Effector memory CD8-positive, alpha-beta T cell (primary cell): ENCODE results near the gene INPP5A.
"Not testable (repeated sequence)": the region's sequence is repeated elsewhere in the genome, so short reads cannot be mapped to it uniquely, and the experiment has no call there.

Experiments used
- ATAC-seq: fragments of 150-1000 bp; cut with Tn5 transposase; replicated peaks from 2 replicates; pipeline ENCODE4 v1.10.0; 2021; ENCODE audit warnings: mild to moderate bottlenecking, moderate library complexity
- DNase-seq, 3 experiments: peaks; one replicate each; pipeline ENCODE4 v3.0.0; 2021
- H3K27ac Mint-ChIP-seq, 2 donors: one replicate each; pipeline ENCODE4 v1.8.0; 2022; ENCODE audit warnings: mild to moderate bottlenecking in 2 of 2, mixed read lengths in 2 of 2, moderate library complexity in 2 of 2
- H3K27me3 Mint-ChIP-seq, 2 donors: one replicate each; pipeline ENCODE4 v1.8.0; 2022; ENCODE audit warnings: mixed read lengths in 2 of 2
- H3K36me3 Mint-ChIP-seq: one replicate; pipeline ENCODE4 v1.8.0; 2022; ENCODE audit warnings: mild to moderate bottlenecking, moderate library complexity, mixed read lengths; ENCODE audit not compliant: insufficient read depth
- H3K4me1 Mint-ChIP-seq, 2 donors: one replicate each; pipeline ENCODE4 v1.8.0; 2022; ENCODE audit warnings: low read depth in 2 of 2, mixed read lengths in 2 of 2
- H3K4me3 Mint-ChIP-seq, 2 donors: one replicate each; pipeline ENCODE4 v1.8.0; 2022; ENCODE audit warnings: mild to moderate bottlenecking in 2 of 2, mixed read lengths in 2 of 2, moderate library complexity in 2 of 2
- H3K9me3 Mint-ChIP-seq, 2 donors: one replicate each; pipeline ENCODE4 v1.8.0; 2022; ENCODE audit warnings: mixed read lengths in 2 of 2

The INPP5A gene

DNA sequence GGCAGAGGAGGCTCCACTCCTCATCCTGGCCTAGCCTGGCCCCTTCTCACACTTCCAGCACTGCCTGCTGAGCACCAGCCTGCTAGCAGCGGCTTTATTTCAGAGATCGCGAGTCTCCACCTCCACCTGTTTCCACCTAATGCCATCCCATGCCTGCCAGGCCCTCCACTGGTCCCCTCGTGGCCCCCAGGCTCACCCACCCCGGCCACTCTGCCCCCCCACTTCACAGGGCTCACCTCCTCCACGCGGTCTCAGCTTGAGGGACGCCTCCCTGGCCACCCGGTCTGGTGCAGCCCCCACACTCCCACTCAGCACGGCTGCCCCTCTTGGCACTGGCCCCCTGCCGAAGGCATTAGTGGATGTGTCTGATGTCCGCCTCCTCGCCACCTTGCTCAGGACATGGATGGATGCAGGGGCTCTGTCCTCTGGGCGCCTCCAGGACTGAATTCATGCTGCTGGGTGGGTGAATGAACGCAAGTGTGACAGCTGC, 252.1 kb downstream of the INPP5A start:
- no peaks in the 10 kb centered on the region for H3K9me3 Mint-ChIP-seq
- ATAC-seq, result no peak
- DNase-seq, result no peak
- H3K4me1 Mint-ChIP-seq, result no peaks in the 10 kb centered on the region
- H3K36me3 Mint-ChIP-seq, result no peaks in the 10 kb centered on the region
- H3K27ac Mint-ChIP-seq, result no peak overlapping the region
- H3K27me3 Mint-ChIP-seq, result peaks cover 0 to 23% of the 10 kb centered on the region in 2 donors
- H3K4me3 Mint-ChIP-seq, result no peak overlapping the region

DNA sequence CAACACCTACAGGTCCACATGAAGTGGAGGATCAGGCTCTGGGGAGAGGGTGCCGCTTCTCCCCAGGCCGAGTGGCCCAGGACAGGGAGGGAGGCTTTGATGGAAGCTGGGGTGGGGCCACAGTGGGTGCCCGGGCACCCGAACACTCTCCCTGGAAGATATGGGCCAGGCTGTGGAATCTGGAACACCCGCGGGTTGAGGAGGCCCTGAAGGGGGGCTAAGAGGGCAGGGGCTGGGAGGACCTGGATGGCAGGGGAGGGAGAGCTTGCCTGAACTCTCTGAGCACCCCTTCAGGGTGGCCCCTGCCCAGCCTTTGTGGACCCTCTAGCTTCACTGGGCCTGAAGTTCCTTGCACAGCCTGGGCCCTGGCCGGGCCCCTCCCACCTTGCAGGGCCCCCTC, 252.9 kb downstream of the INPP5A start:
- ATAC-seq, result no peak
- H3K27me3 Mint-ChIP-seq, result peaks cover 0 to 23% of the 10 kb centered on the region in 2 donors
- no peak overlapping the region for H3K27ac Mint-ChIP-seq

DNA sequence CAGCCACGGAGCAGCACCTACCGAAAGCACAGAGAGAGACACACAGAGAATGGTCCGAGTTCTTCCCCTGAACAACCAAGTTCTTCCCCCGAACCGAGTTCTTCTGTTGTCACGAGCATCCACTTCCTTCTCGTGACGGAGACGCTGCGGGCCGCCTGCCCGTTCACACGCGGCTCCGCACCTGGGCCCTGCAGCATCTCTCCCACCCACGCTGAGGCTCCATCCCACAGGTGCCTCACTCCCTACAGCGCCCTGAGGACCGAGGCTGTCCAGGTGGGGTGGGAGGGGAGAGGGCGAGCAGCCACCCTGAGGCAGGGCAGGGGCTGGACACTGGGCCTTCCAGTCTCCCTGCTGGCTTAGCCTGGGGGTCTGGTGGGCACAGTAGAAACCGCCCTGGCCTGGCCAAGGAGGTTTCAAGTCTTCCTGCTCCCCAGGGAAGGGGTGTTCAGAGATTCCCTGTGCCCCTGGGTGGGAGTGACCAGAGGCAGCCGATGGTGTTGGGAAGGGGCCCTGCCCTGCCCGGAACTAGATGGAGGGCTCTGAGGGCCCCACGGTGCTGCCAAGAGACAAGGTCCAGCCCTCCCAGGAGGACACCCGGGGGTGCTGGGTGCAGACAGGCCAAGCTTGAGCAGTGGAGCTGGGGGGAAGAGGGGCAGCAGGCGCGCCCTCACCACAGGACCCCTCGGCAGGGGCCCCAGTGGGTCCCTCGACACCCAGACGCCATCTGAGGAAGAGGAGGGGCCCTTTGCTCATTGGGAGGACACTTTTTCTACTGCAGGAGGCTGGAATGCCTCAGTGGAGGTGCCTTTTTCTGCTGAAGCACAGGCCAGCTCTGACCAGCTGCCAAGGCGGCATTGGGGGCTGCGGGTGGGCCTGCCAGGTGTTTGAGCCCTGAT, 253.6 kb downstream of the INPP5A start:
- Mint-ChIP-seq H3K4me1 (no peaks in the 10 kb centered on the region), H3K27me3 (peaks cover 0 to 23% of the 10 kb centered on the region in 2 donors), H3K27ac (no peak overlapping the region), H3K4me3 (no peak overlapping the region), H3K9me3 (no peaks in the 10 kb centered on the region), H3K36me3 (no peaks in the 10 kb centered on the region)
- no peak for DNase-seq
- ATAC-seq, result no peak

More for the DNA sequence above, 252.9 kb downstream of the INPP5A start:
- no peak overlapping the region for H3K4me3 Mint-ChIP-seq
- DNase-seq, result no peak
- no peaks in the 10 kb centered on the region for H3K36me3 Mint-ChIP-seq
- H3K4me1 Mint-ChIP-seq, result no peaks in the 10 kb centered on the region
- no peaks in the 10 kb centered on the region for H3K9me3 Mint-ChIP-seq

DNA sequence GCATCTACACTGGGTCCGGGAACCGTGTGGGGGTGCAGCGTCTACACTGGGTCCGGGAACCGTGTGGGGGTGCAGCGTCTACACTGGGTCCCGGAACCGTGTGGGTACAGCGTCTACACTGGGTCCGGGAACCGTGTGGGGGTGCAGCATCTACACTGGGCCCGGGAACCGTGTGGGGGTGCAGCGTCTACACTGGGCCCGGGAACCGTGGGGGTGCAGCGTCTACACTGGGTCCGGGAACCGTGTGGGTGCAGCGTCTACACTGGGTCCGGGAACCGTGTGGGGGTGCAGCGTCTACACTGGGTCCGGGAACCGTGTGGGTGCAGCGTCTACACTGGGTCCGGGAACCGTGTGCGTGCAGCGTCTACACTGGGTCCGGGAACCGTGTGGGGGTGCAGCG, 254.5 kb downstream of the INPP5A start:
- not testable (repeated sequence) for H3K9me3 Mint-ChIP-seq, H3K27ac Mint-ChIP-seq, ATAC-seq, H3K4me3 Mint-ChIP-seq, H3K36me3 Mint-ChIP-seq, H3K4me1 Mint-ChIP-seq, DNase-seq
- peaks cover 0 to 23% of the 10 kb centered on the region in 2 donors for H3K27me3 Mint-ChIP-seq

DNA sequence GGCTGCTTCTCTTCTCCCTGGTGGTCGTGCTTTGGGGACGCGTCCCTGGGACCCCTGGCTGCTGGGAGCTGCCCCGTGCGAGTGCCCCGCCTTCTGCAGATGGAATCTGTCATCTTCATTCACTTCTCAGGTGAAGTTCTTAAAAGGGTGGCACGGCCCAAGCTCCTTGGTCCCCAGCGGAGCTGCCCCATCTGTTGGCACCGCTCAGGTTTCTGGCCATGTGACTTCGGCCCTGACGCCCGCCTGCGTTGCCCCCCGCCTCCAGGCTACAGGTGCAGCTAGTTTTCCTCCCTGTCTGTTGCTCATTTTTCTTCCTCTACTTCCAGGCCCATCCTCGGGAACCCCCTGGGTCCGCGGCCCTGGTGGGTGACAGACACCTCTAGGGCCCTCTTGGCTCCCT, 255.2 kb downstream of the INPP5A start:
- no peaks in the 10 kb centered on the region for H3K9me3 Mint-ChIP-seq
- H3K27me3 Mint-ChIP-seq, result peaks cover 0 to 23% of the 10 kb centered on the region in 2 donors
- ATAC-seq, result no peak
- no peaks in the 10 kb centered on the region for H3K4me1 Mint-ChIP-seq
- DNase-seq, result no peak
- H3K36me3 Mint-ChIP-seq, result no peaks in the 10 kb centered on the region
- H3K27ac Mint-ChIP-seq, result no peak overlapping the region
- H3K4me3 Mint-ChIP-seq, result no peak overlapping the region

DNA sequence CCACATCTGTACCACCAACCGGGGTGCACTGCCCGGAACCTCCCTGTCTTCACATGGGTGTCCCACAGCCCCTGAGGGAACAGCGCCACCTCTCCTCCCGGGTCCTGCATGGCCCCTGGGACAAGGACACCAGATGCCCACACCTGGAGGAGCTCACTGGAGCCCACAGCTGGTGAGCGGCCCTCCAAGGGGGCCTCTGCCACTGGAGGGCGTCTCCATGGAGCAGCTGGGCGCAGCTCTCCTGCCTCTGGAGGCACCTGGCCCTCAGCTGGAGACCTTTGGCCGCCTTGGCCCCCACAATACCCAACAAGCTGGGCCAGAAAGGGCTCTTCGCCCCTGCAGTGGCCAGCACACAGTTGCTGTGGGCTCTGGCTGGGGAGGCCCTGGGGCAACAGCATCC, 255.6 kb downstream of the INPP5A start:
- no peak for DNase-seq
- H3K36me3 Mint-ChIP-seq, result no peaks in the 10 kb centered on the region
- H3K9me3 Mint-ChIP-seq, result no peaks in the 10 kb centered on the region
- ATAC-seq, result no peak
- peaks cover 0 to 23% of the 10 kb centered on the region in 2 donors for H3K27me3 Mint-ChIP-seq
- H3K27ac Mint-ChIP-seq, result no peak overlapping the region
- H3K4me1 Mint-ChIP-seq, result no peaks in the 10 kb centered on the region
- H3K4me3 Mint-ChIP-seq, result no peak overlapping the region

DNA sequence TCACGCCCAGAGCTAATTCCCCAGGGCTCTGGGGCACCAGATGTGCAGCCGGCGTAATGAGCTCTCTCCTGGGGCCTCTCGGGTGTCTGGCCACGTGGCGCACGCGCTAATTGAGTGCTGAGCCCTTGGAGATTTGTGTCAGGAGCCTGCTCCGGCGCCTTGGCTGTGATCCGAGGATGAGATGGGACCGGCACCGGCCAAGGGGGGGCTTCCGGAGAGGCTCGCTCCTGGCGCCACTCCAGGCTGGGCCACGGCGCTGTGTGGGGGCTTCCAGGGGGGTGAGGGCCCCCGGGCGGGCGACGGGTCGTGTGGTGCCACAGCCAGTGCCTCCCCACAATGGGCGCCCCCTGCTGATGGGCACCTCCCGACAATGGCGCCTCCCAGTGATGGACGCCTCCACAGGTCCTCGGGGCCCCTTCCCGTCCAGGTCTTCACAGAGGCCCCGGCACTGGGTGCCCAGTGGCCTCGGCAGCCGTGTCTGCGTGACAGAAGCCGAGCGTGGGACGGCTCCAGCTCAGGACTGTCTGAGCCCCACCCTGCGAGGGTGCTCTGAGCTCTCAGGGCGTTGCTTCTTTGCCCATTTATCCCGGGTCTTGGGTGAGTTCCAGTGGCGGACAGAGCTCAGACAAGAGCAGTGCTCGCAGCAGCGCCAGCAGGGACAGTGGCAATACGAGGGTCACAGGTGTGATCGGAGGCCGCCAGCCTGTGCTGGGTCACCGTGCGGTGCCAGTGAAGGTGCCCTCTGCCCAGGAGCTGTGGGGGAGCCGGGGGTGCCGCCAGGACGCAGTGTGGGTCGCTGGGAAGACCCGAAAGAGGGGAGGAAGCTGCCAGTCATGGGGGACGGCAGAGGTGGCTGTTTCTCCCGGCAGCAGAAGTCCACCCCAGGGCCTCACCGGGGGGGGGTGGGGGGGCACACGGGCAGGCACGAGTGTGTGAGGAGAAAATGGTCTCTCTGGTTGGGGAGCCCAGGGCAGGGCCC, 256.6 kb downstream of the INPP5A start:
- H3K4me1 Mint-ChIP-seq, result no peaks in the 10 kb centered on the region
- no peak overlapping the region for H3K4me3 Mint-ChIP-seq

DNA sequence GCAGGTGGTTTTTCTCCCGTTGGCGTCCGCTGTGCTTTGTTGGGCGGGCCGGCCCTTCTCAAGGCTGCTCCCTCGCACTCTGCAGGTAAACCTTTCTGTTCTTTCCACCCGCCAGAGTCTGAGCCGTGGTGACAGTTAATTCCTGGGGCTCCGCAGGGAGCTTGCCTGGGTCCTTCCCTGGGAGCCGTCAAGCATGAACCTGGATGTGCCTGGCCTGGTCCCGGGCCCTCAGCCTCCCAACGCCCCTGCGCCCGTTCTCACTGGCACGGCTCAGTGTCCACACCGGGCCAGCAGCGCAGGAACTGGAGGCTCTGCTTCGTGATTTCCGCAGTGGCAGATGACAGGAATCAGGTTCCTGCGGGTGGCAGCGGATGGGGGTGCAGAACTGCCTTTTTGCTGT, 259.3 kb downstream of the INPP5A start:
- H3K27me3 Mint-ChIP-seq, result peaks cover 0 to 6% of the 10 kb centered on the region in 2 donors
- H3K4me3 Mint-ChIP-seq, result no peak overlapping the region
- no peaks in the 10 kb centered on the region for H3K36me3 Mint-ChIP-seq
- H3K9me3 Mint-ChIP-seq, result no peaks in the 10 kb centered on the region
- H3K4me1 Mint-ChIP-seq, result no peaks in the 10 kb centered on the region
- DNase-seq, result no peak
- no peak for ATAC-seq
- no peak overlapping the region for H3K27ac Mint-ChIP-seq

More for the DNA sequence above, 256.6 kb downstream of the INPP5A start:
- DNase-seq, result no peak
- Mint-ChIP-seq H3K27me3 (peaks cover 0 to 23% of the 10 kb centered on the region in 2 donors), H3K9me3 (no peaks in the 10 kb centered on the region), H3K27ac (no peak overlapping the region), H3K36me3 (no peaks in the 10 kb centered on the region)
- ATAC-seq, result no peak

DNA sequence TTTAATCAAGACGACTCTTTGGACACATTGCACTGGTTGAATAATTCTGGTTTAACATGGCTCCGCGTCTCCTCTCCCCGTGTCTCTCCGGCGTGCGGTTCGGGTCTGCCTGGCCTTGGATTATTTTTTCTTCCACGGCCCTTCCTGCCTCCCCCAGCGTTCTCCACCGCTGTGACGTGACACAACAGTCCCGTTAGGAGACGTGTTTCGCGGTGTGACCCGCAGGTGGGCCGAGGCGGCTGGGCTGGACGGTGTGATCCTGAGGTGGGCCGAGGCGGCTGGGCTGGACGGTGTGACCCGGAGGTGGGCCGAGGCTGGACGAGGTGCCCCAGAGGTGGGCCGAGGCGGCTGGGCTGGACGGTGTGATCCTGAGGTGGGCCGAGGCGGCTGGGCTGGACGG, 260.4 kb downstream of the INPP5A start:
- not testable (repeated sequence) for H3K4me1 Mint-ChIP-seq, DNase-seq, H3K27ac Mint-ChIP-seq, ATAC-seq, H3K9me3 Mint-ChIP-seq, H3K36me3 Mint-ChIP-seq, H3K4me3 Mint-ChIP-seq, H3K27me3 Mint-ChIP-seq

DNA sequence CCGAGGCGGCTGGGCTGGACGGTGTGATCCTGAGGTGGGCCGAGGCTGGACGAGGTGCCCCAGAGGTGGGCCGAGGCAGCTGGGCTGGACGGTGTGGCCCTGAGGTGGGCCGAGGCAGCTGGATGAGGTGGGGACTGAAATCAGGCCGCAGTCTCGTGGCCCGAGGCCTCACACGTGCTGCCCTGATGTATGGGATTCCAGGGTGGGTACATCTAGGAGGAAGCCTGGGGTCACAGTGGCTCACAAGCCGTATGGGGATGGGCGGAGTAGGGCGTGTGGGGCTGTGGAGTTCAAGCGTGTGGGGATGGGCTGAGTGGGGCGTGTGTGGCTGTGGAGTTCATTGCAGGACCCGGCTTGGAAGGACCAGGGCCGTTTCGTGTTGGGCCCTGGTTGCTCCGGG, 260.8 kb downstream of the INPP5A start:
- Mint-ChIP-seq H3K36me3 (no peaks in the 10 kb centered on the region), H3K27me3 (peaks cover 0 to 3% of the 10 kb centered on the region in 2 donors), H3K27ac (no peak overlapping the region), H3K9me3 (no peaks in the 10 kb centered on the region), H3K4me1 (no peaks in the 10 kb centered on the region), H3K4me3 (no peak overlapping the region)
- ATAC-seq, result no peak
- DNase-seq, result no peak

DNA sequence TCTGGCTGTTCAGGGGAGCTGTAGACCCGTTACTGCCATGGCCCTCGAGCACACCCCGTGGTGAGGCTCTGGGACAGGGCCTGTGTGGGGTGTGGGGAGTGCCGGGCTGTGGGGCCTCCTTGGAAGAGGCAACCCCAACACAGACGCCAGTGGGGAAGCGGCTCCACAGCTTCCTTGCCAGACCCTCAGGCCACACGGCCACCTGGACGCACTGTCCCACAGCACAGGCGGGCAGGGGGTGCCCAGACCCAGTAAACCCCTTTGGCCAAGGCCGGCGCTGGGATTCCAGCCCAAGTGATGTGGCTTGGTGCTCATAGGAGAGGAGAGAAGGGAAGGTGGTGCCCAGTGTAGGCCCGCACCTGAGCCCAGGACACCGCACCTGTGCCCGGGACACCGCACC, 261.3 kb downstream of the INPP5A start:
- H3K9me3 Mint-ChIP-seq, result no peaks in the 10 kb centered on the region
- no peak for ATAC-seq

DNA sequence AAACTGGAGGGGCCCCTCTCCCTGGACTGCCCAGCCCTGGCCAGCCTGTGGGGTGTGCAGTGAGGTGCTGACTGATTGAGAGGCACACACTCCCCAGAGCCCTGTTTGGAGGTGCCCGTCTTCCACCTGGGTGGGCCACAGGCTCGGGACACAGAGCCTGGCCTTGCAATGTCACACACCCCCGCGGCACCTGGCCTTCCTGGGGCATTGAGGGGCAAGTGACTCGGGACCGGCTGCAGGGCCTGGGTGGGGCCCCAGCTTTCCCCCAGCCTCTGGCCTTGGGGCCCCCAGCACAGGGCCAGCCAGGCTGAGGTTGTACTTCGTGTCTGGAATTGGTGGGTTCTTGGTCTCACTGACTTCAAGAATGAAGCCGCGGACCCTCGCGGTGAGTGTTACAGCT, 262.3 kb downstream of the INPP5A start:
- H3K27me3 Mint-ChIP-seq, result peaks cover 0 to 8% of the 10 kb centered on the region in 2 donors
- ATAC-seq, result no peak

More for the DNA sequence above, 261.3 kb downstream of the INPP5A start:
- Mint-ChIP-seq H3K4me3 (no peak overlapping the region), H3K36me3 (no peaks in the 10 kb centered on the region), H3K4me1 (no peaks in the 10 kb centered on the region), H3K27me3 (peaks cover 0 to 8% of the 10 kb centered on the region in 2 donors), H3K27ac (no peak overlapping the region)
- no peak for DNase-seq

DNA sequence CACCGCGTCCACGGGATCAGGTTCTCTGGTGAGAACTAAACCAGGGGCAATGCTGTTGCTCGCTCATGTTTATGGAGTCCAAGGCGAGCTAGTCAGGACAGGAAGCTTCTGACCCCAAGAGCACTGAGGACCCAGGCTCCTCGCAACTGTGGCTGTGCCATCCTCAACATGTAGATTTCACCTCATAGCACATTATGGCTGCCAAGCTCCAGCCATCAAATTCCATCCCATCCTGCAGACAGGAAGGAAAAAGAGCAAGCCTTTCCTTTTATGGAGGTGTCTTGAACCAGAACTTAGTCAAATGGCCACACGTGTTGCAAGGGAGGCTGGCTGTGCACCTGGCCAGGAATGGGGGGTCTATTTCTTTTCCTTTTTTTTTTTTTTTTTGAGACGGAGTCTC, 264.5 kb downstream of the INPP5A start:
- H3K27ac Mint-ChIP-seq, result no peak overlapping the region
- H3K4me3 Mint-ChIP-seq, result no peak overlapping the region
- no peaks in the 10 kb centered on the region for H3K4me1 Mint-ChIP-seq
- DNase-seq, result no peak
- no peaks in the 10 kb centered on the region for H3K9me3 Mint-ChIP-seq
- no peak for ATAC-seq
- H3K36me3 Mint-ChIP-seq, result no peaks in the 10 kb centered on the region
- peaks cover 0 to 8% of the 10 kb centered on the region in 2 donors for H3K27me3 Mint-ChIP-seq

More for the DNA sequence above, 262.3 kb downstream of the INPP5A start:
- no peaks in the 10 kb centered on the region for H3K9me3 Mint-ChIP-seq
- H3K4me3 Mint-ChIP-seq, result no peak overlapping the region
- no peaks in the 10 kb centered on the region for H3K4me1 Mint-ChIP-seq
- DNase-seq, result no peak
- no peaks in the 10 kb centered on the region for H3K36me3 Mint-ChIP-seq
- H3K27ac Mint-ChIP-seq, result no peak overlapping the region
